DOHH2 (cell line): ENCODE measurements around the gene SIT1.

Experiments used
- CTCF ChIP-seq: fragments of 200-600 bp; sonication (generic); IDR thresholded peaks from one replicate; pipeline ENCODE4 v1.5.1; 2014; ENCODE audit warnings: antibody characterized with exemption, mild to moderate bottlenecking, low read depth, low read length; ENCODE audit not compliant: poor library complexity, severe bottlenecking
- EZH2phosphoT487 ChIP-seq: fragments of 200-600 bp; sonication (generic); IDR thresholded peaks from 2 replicates; pipeline ENCODE4 v1.6.1; 2017; ENCODE audit warnings: borderline replicate concordance, mild to moderate bottlenecking, antibody characterized with exemption, low read length, moderate library complexity, mixed read lengths

DNA sequence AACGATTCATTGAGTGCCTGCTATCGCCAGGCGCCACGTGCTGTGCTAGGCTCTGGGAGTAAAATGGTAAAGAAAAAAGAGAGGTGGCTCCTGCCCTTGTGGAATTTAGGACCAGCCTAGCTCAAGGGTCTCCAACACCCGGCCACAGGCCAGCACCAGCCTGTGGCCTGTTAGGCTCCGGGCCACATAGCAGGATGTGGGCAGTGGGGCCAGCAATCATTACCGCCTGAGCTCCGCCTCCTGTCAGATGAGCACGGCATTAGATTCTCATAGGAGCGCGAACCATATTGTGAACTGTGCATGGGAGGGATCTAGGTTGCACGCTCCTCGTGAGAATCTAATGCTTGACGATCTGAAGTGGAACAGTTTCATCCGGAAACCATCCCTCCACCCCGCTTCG, 5.6 kb upstream of the SIT1 start:
- TF ChIP-seq CTCF (no peak), EZH2phosphoT487 (no peak)
